Measurements from ENCODE around the gene PPP1R3D. TPM values are rescaled to one million over a fixed set of nuclear protein-coding genes. Genes with fewer than 3 reads are reported as not detected.

PPP1R3D gene
- total and polyA plus RNA-seq, 10 of the 15 experiments (the other 5 are each of a cell fraction or from before 2014, with no cell fraction given): 0.39 to 4.8 (median 2.9) TPM

DNA sequence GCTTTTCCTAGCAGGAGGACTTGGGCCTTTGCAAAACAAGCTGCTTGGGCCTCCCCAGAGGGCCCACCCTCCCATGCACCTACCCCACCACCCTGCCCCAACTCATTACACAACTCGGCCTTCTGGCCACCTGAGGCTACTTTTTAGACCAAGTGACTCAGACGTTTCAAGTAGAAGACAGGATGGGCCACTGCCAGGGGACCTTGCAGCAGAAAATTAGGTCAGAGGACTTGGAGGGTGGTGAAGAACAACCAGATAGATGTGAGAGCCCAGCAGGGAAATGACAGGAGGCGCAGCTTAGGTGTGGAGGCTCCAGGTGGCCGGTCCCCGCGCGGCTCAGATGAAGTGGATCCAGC lies 1.4 kb downstream of the PPP1R3D start:
- ChIA-PET CTCF (interaction anchor here (1.5 to 9.5 kb wide), 2 partner anchors 11 to 16 kb away, joined by 4 to 173 read pairs; no protein-coding TSS in a partner anchor), RAD21 (ENCODE audit: unreplicated experiment) (interaction anchor here (1.8 kb wide), 1 partner anchor 10 kb away, joined by 4 read pairs; no protein-coding TSS in a partner anchor), SMC1A (ENCODE audit: uncharacterized antibody, unreplicated experiment) (interaction anchor here (0.9 to 1.4 kb wide), 2 partner anchors 11 kb away, joined by 3 read pairs; no protein-coding TSS in a partner anchor), POLR2A (no interaction called here)
- Histone ChIP-seq H3K27ac (ENCODE audit: control insufficient read depth, insufficient read depth) (no peak overlapping the region), H2AFZ (ENCODE audit: control insufficient read depth, low read depth, low read length) (no peak overlapping the region), H3K4me1 (ENCODE audit: control insufficient read depth, insufficient read depth, low read length) (peaks cover 10% of the 10 kb centered on the region), H3K4me3 (peak overlapping the region; percentile 99; the same call in 1 of the 2 replicates), H3K9me3 (replicated peaks; ENCODE audit: control insufficient read depth, insufficient read depth, low read length) (no peaks in the 10 kb centered on the region), H4K20me1 (ENCODE audit: control insufficient read depth, insufficient read depth) (no peaks in the 10 kb centered on the region), H3K9ac (ENCODE audit: control insufficient read depth, insufficient read depth, low read length) (no peak overlapping the region), H3K79me2 (ENCODE audit: control insufficient read depth, insufficient read depth, low read length) (peaks cover 14% of the 10 kb centered on the region), H3K36me3 (ENCODE audit: control insufficient read depth in 2 of 2, insufficient read depth in 2 of 2, low read length in 1 of 2) (no peaks in the 10 kb centered on the region; a peak in 1 of 4 replicates), H3K4me2 (ENCODE audit: control insufficient read depth, insufficient read depth) (peak overlapping the region; percentile 81), H3K27me3 (replicated peaks in 1 of 2; ENCODE audit: control insufficient read depth in 2 of 2, insufficient read depth in 2 of 2, low read length in 1 of 2) (no peaks in the 10 kb centered on the region)
- in situ Hi-C loops (cut with MboI) (no loop called here), intact Hi-C loops (cut with micrococcal nuclease; ENCODE audit: unreplicated experiment) (no loop called here)
- no TSS peak for BruUV-seq (replicated peaks)
- DNase-seq (ENCODE audit: low read depth, low spot score) (no peak), ATAC-seq (no peak), FAIRE-seq (no peak)
- no peak for TF ChIP-seq SMARCA5 (IDR thresholded peaks at IDR 0.05)
- no peak for TF ChIP-seq STAT3 (IDR thresholded peaks at IDR 0.05; ENCODE audit: low read depth, low read length)
- TF ChIP-seq, protein P1, sequence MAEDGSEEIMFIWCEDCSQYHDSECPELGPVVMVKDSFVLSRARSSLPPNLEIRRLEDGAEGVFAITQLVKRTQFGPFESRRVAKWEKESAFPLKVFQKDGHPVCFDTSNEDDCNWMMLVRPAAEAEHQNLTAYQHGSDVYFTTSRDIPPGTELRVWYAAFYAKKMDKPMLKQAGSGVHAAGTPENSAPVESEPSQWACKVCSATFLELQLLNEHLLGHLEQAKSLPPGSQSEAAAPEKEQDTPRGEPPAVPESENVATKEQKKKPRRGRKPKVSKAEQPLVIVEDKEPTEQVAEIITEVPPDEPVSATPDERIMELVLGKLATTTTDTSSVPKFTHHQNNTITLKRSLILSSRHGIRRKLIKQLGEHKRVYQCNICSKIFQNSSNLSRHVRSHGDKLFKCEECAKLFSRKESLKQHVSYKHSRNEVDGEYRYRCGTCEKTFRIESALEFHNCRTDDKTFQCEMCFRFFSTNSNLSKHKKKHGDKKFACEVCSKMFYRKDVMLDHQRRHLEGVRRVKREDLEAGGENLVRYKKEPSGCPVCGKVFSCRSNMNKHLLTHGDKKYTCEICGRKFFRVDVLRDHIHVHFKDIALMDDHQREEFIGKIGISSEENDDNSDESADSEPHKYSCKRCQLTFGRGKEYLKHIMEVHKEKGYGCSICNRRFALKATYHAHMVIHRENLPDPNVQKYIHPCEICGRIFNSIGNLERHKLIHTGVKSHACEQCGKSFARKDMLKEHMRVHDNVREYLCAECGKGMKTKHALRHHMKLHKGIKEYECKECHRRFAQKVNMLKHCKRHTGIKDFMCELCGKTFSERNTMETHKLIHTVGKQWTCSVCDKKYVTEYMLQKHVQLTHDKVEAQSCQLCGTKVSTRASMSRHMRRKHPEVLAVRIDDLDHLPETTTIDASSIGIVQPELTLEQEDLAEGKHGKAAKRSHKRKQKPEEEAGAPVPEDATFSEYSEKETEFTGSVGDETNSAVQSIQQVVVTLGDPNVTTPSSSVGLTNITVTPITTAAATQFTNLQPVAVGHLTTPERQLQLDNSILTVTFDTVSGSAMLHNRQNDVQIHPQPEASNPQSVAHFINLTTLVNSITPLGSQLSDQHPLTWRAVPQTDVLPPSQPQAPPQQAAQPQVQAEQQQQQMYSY (CRISPR knock-in tag; IDR thresholded peaks at IDR 0.05): no peak
- TF ChIP-seq YBX1 (IDR thresholded peaks at IDR 0.05): no peak
- TF ChIP-seq, protein P2, sequence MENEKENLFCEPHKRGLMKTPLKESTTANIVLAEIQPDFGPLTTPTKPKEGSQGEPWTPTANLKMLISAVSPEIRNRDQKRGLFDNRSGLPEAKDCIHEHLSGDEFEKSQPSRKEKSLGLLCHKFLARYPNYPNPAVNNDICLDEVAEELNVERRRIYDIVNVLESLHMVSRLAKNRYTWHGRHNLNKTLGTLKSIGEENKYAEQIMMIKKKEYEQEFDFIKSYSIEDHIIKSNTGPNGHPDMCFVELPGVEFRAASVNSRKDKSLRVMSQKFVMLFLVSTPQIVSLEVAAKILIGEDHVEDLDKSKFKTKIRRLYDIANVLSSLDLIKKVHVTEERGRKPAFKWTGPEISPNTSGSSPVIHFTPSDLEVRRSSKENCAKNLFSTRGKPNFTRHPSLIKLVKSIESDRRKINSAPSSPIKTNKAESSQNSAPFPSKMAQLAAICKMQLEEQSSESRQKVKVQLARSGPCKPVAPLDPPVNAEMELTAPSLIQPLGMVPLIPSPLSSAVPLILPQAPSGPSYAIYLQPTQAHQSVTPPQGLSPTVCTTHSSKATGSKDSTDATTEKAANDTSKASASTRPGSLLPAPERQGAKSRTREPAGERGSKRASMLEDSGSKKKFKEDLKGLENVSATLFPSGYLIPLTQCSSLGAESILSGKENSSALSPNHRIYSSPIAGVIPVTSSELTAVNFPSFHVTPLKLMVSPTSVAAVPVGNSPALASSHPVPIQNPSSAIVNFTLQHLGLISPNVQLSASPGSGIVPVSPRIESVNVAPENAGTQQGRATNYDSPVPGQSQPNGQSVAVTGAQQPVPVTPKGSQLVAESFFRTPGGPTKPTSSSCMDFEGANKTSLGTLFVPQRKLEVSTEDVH (IDR thresholded peaks at IDR 0.05; ENCODE audit: low read depth, partially characterized antibody): no peak
- TF ChIP-seq, protein P3, sequence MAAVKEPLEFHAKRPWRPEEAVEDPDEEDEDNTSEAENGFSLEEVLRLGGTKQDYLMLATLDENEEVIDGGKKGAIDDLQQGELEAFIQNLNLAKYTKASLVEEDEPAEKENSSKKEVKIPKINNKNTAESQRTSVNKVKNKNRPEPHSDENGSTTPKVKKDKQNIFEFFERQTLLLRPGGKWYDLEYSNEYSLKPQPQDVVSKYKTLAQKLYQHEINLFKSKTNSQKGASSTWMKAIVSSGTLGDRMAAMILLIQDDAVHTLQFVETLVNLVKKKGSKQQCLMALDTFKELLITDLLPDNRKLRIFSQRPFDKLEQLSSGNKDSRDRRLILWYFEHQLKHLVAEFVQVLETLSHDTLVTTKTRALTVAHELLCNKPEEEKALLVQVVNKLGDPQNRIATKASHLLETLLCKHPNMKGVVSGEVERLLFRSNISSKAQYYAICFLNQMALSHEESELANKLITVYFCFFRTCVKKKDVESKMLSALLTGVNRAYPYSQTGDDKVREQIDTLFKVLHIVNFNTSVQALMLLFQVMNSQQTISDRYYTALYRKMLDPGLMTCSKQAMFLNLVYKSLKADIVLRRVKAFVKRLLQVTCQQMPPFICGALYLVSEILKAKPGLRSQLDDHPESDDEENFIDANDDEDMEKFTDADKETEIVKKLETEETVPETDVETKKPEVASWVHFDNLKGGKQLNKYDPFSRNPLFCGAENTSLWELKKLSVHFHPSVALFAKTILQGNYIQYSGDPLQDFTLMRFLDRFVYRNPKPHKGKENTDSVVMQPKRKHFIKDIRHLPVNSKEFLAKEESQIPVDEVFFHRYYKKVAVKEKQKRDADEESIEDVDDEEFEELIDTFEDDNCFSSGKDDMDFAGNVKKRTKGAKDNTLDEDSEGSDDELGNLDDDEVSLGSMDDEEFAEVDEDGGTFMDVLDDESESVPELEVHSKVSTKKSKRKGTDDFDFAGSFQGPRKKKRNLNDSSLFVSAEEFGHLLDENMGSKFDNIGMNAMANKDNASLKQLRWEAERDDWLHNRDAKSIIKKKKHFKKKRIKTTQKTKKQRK (IDR thresholded peaks at IDR 0.05; ENCODE audit: low read depth, low read length): no peak
- TF ChIP-seq KLF5 (IDR thresholded peaks at IDR 0.05; ENCODE audit: partially characterized antibody): no peak
- TF ChIP-seq FOXM1 (IDR thresholded peaks at IDR 0.05; ENCODE audit: low read depth, low read length): no peak
- no peak for TF ChIP-seq BMI1 (IDR thresholded peaks at IDR 0.05; ENCODE audit: borderline replicate concordance)
- WGBS (ENCODE audit: insufficient coverage, insufficient replicate concordance, low lambda C conversion rate, missing lambda C conversion rate): 91% methylated on average over 7 of the region's 7 CpGs

All from GM12878 (cell line).